ENCODE data around the gene CNTNAP2.
A peak's percentile ranks its signal among the peaks of the same experiment; 100 is the strongest.

Gene CNTNAP2

GRCh38 chr7:147516391-147516790 is 1399.8 kb downstream of the CNTNAP2 start:
- DNase-seq, result no peak

GRCh38 chr7:147519062-147519461 is 1402.5 kb downstream of the CNTNAP2 start:
- no peak for DNase-seq

- DNase-seq, result no peak
Measured at GRCh38 chr7:147523056-147523455, 1406.5 kb downstream of the CNTNAP2 start.

GRCh38 chr7:147524726-147525250 is 1408.2 kb downstream of the CNTNAP2 start:
- DNase-seq, result no peak

- no peak for DNase-seq
Measured at GRCh38 chr7:147525325-147525724, 1408.7 kb downstream of the CNTNAP2 start.

- DNase-seq, result no peak
Measured at GRCh38 chr7:147535701-147536111, 1419.1 kb downstream of the CNTNAP2 start.

- DNase-seq, result no peak
Measured at GRCh38 chr7:147539685-147540084, 1423.1 kb downstream of the CNTNAP2 start.

GRCh38 chr7:147540743-147541142 is 1424.1 kb downstream of the CNTNAP2 start:
- DNase-seq, result no peak

- DNase-seq, result no peak
Measured at GRCh38 chr7:147541261-147541660, 1424.7 kb downstream of the CNTNAP2 start.

- DNase-seq, result peak; percentile 23
Measured at GRCh38 chr7:147547252-147547897, 1430.8 kb downstream of the CNTNAP2 start.

- no peak for DNase-seq
Measured at GRCh38 chr7:147556317-147556716, 1439.7 kb downstream of the CNTNAP2 start.

GRCh38 chr7:147563669-147564068 is 1447.1 kb downstream of the CNTNAP2 start:
- DNase-seq, result no peak

- DNase-seq, result no peak
Measured at GRCh38 chr7:147564786-147565476, 1448.3 kb downstream of the CNTNAP2 start.

GRCh38 chr7:147567043-147567442 is 1450.4 kb downstream of the CNTNAP2 start:
- no peak for DNase-seq

- DNase-seq, result no peak
Measured at GRCh38 chr7:147569116-147569913, 1452.7 kb downstream of the CNTNAP2 start.

- DNase-seq, result no peak
Measured at GRCh38 chr7:147570390-147570789, 1453.8 kb downstream of the CNTNAP2 start.

- DNase-seq, result no peak
Measured at GRCh38 chr7:147571436-147572185, 1455.0 kb downstream of the CNTNAP2 start.

GRCh38 chr7:147578196-147578595 is 1461.6 kb downstream of the CNTNAP2 start:
- no peak for DNase-seq

- DNase-seq, result no peak
Measured at GRCh38 chr7:147579148-147579547, 1462.5 kb downstream of the CNTNAP2 start.

GRCh38 chr7:147584771-147585193 is 1468.2 kb downstream of the CNTNAP2 start:
- DNase-seq, result no peak

- DNase-seq, result no peak
Measured at GRCh38 chr7:147586110-147586509, 1469.5 kb downstream of the CNTNAP2 start.

- no peak for DNase-seq
Measured at GRCh38 chr7:147586526-147586925, 1469.9 kb downstream of the CNTNAP2 start.

Data from activated CD4-positive, alpha-beta T cell treated with anti-CD3 and anti-CD28 coated beads, Interleukin-2, Interleukin-6, amounts not matched to agents 100 ng/mL and 50 ng/mL, durations not matched to agents 16 hours and 8 hours (primary cell).